GM21367 (cell line): Measurements from ENCODE around the gene LAT.
"Not testable (repeated sequence)": the region's sequence is repeated elsewhere in the genome, so short reads cannot be mapped to it uniquely, and the experiment has no call there.

Source experiments
- ATAC-seq: cut with Tn5 transposase; IDR thresholded peaks from one replicate; pipeline ENCODE4 v1.9.1; 2021; ENCODE audit not compliant: unreplicated experiment

The LAT gene, protein sequence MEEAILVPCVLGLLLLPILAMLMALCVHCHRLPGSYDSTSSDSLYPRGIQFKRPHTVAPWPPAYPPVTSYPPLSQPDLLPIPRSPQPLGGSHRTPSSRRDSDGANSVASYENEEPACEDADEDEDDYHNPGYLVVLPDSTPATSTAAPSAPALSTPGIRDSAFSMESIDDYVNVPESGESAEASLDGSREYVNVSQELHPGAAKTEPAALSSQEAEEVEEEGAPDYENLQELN

DNA sequence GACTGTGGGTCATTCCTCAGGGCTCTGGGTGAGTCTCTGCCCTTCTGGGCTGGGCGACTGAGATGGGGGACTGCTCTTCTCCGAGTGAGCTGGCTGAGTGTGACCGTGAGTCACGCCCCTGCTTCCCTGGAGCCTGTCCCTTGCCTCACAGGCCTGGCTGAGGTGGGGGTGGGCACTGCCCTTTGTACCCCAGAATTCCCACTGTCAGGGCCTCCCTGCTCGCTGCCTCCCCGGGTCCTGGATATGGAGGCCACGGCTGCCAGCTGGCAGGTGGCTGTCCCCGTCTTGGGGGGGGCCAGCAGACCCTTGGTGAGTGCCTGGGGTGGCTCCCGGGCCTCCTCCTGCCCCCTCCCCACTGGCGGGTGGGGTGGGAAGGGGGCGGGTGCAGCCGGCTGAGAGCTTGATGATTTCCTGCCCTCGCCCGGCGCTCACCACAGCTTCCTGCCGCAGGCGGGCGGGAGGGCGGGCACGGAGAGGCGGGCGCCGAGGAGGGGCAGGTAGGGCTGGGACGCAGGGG, at the start of gene LAT:
LAT (plus strand) TSS at position 434 of the 517 bp plus-strand sequence. CDS start 366 bp downstream, outside the sequence.
- ATAC-seq: no peak

GRCh38 chr16:28935346-28935745, 49.5 kb upstream of the LAT start:
- no peak for ATAC-seq

- ATAC-seq: peak; percentile 58
Measured at GRCh38 chr16:28935924-28936783, 48.7 kb upstream of the LAT start.

GRCh38 chr16:28936784-28937155, 48.1 kb upstream of the LAT start:
- no peak for ATAC-seq

GRCh38 chr16:28937222-28937876, 47.5 kb upstream of the LAT start:
- no peak for ATAC-seq

- ATAC-seq: no peak
Measured at GRCh38 chr16:28938721-28939120, 46.1 kb upstream of the LAT start.

DNA sequence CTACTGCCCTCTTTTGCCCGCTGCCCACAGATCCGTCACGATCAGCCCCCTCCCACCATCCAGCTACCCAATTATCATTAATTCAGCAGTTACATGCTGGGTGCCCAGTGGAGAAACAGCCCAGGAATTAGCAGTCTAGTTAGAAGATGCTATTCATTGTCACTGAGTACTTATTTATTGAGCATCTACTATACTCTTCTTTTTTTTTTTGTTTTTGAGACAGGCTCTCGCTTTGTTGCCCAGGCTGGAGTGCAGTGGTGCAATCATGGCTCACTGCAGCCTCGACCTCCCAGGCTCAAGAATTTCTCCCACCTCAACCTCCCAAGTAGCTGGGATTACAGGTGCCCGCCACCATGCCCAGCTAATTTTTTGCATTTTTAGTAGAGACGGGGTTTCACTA, 45.0 kb upstream of the LAT start:
- not testable (repeated sequence) for ATAC-seq

DNA sequence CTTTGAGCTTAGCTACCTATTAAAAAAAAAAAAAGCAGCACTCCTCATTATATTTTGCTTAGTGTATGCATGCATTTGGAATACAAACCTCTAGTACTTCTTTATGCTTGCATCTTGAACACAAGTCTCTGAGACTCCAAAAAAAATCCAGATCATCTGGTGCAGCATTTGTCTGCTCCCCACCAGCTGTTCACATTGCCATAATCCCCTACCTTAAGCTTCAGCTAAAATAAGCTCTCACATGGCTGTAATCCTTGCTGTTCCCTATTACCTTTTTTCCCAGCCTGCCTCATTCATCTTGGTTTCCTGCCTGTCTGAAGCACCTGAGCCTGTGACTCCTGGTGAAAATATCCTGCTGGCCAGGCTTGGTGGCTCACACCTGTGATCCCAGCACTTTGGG, 41.6 kb upstream of the LAT start:
- ATAC-seq: no peak

DNA sequence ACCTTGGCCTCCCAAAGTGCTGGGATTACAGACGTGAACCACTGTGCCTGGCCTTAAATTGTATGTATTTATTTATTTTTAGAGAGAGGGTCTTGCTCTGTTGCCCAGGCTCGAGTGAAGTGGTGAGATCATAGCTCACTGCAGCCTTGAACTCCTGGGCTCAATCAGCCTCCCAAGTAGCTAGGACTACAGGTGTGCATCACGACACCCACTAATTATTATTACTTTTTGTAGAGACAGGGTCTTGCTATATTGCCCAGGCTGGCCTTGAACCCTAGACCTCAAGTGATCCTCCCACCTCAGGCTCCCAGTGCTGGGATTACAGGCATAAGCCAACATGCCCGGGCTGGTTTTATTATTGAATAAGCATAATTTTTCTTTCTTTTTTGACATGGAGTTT, 38.2 kb upstream of the LAT start:
- no peak for ATAC-seq

GRCh38 chr16:28950648-28951409, 34.0 kb upstream of the LAT start, which contains the start of gene NFATC2IP:
NFATC2IP (plus strand) TSS chr16:28950937; CDS start chr16:28951012, 75 bp downstream.
- peak; percentile 87 for ATAC-seq

DNA sequence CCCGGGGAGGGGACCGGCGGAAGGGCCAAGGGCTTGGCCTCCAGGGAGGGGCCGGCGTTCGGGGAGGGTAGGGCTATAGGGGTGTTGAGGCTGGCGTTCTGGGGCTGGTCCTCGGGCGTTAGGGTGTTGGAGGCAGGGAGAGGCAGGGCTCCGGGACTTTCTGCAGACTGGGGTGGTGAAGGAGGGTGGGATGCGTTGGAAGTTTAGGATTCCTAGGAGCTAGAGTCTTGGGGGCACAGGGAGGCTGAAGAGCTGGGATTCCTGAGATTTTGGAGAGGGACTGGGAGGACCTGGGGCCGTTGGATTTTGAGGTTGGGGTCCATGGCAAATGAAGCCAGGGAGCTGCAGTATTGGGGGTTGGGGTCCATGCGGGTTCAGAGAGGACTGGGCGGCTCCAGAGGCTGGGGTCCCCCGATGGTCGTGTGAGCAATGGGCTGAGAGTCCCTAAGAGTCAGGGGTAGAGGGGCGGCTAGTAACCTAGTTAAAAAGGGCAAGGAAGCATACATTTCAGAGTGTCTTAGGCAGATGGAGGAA, 33.4 kb upstream of the LAT start:
- ATAC-seq: no peak

- no peak for ATAC-seq
Measured at GRCh38 chr16:28958216-28958615, 26.6 kb upstream of the LAT start.

- no peak for ATAC-seq
Measured at GRCh38 chr16:28958836-28959235, 26.0 kb upstream of the LAT start.

DNA sequence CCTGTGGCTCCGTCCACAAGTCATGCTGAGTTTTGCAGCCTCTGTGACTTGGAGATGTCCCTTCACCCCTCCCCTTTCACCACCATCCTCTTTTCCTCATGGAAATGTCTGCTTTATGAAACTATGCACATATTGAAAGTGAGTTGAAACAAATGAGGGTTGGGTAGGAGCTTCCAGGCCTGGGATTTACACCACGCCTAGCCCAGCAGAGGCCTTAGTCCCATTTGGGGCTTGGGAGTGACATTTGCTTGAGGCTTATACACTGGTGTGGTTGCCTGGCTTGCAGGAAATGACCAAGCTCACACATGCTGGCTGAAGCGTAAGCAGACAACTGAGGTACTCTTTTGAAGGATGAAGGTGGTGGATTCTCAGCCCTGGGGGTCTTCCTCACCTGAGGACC, 20.8 kb upstream of the LAT start:
- no peak for ATAC-seq

GRCh38 chr16:28964496-28964895, 20.4 kb upstream of the LAT start:
- ATAC-seq: no peak

GRCh38 chr16:28967156-28967555, 17.7 kb upstream of the LAT start:
- ATAC-seq: no peak

GRCh38 chr16:28969696-28970095, 15.2 kb upstream of the LAT start:
- not testable (repeated sequence) for ATAC-seq

DNA sequence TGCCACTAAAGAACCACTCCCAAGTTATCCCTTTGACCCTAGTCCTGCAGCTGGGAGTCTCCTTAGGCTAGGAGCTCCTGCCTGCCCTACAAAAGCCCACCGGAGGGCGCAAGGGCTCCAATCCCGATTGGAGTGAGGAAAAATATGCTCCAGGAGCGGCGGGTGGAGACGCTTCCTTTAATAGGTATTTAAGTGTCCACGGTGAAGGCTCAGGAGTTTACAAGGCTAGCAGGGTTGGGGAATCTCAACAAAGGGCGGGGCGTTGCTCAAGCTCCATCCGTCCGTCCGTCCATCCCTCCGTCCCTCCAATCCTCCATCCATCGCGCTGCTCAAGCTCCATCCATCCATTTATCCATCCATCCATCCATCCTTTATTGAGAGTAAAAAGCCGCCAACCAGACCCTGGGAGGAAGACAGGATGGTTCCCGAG, 10.8 kb upstream of the LAT start:
- ATAC-seq: no peak

DNA sequence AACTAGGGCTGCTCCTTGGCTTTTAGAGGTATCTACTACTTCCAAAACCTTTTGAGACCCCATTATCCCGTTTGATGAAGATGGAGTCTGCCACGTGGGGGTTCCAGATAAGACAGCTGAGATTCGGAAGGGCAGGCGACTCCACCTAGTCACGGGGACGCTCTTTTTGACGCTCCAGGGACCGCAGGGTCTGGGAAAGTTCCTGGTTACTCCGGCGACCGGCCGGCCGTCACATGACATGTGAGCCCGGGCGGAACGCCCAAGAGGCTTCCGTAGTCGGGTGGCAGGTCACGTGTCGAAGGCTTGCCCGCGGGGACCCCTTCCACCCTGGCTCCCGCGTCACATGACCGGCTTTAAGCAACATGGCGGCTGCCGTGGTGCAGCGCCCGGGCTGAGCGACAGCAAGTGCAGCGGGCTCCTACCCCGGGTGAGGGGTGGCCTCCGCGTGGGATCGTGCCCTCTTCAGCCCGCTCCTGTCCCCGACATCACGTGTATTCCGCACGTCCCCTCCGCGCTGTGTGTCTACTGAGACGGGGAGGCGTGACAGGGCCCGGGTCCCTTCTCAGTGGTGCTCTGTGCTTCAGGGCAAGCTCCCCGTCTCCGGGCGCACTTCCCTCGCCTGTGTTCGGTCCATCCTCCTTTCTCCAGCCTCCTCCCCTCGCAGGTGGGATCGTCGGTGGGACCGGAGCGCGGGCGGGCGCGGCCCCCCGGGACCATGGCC, 10.3 kb upstream of the LAT start, which contains the start of gene SPNS1:
SPNS1 (plus strand) TSS at position 342 of the 721 bp plus-strand sequence; CDS start at position 716, 374 bp downstream.
- peak; percentile 74 for ATAC-seq

- no peak for ATAC-seq
Measured at GRCh38 chr16:28975158-28975599, 9.7 kb upstream of the LAT start.
